GM21423 (cell line): ENCODE results near the gene CTCFL.

Experiments
- ATAC-seq: cut with Tn5 transposase; IDR thresholded peaks from one replicate; pipeline ENCODE4 v1.9.1; 2021; ENCODE audit warnings: mild to moderate bottlenecking, moderate library complexity; ENCODE audit not compliant: unreplicated experiment

Gene CTCFL

DNA sequence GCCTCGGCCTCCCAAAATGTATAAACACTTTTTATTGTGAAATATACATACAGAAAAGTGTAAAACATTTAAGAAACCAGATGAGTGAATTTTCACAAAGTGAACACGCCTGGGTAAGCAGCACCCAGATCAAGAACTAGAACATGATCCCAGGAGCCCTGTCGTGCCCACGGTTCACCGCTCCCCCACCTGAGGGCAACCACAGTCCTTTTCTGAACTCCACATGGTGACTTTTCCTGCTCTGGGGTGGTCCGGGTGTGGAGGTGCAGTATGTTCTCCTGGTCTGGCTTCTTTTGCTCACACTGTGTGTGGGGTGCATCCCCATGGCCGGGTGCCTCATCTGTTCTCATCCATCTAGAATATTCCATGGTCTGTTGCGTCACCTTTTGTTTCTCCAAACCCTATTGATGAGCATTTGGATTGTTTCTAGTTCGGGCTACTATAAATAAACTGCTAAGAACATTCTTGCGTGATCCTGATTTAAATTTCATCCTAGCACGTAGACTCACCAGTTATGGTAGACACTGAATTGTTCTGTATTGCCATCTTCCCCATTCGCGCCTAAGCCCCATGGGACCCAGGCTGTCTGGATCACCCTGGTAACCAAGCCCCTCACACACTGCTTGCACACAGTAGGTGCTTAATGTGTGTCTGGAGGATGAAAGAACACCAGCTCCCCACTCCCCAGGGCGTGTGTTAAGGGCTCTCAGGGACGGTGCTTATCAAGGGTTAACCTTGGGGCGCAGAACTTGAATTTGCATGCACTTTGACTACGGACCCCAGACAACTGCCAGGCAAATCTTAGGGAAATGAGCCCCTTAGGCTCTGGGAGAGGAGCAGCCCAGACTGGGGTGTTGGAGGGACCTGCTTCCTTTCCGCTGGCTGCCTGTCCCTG is 56.2 kb downstream of the CTCFL start:
- ATAC-seq, result no peak

DNA sequence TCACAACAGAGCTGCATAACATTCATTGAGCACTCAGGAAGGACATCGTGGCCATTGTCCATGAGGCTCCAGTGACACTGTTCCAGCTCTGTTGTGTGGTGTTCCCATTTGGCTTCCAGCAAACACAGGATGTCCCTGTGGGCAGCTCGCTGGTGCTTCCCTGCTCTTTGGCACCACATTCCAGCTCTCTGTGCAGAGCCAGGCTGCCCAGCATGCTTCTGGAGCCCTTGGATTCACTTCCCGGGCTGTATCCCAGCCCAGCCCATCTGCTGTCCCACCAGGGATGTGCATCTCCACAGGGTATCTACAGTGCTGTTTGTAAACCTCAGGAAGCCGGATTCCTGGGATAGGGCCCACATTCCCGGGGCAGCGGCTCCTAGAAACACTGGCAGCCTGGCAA is 57.2 kb downstream of the CTCFL start:
- no peak for ATAC-seq

DNA sequence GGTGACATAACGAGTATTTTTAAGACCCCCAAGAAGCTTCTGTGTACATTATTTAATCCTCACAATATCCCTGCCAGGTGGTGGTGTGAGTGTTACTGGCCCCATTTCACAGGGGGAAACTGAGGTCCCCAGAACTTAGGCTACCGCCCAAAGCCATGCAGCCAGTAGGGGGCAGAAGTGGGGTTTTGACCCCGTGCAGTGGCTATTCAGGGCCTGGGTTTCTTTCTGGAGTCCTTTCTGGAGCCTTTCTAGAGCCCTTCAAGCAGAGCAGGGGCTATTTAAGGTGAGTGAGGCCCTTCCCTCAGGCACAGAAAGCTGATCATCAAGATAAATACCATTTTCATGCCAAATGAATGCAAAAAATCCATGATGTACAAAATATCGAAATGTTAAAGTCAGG is 59.0 kb downstream of the CTCFL start:
- no peak for ATAC-seq

DNA sequence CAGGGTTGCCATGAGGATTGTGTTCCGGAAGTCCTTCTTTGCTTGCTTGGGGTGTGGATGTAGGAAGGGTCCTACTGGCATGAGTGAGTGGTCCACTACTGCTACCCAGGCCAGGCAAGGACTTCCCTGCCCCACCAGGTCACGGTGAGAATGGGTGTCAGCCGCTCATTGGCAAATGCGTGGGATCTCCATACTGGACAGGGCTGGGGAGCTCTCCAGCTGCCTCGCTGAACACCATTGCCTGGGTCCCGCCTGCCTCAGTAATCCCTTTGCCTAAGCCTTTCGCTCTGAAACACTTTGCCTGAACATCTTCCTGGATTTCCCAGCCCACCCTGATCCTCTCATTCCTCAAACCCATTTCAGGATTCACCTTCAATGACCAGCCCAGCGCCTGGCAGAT is 59.5 kb downstream of the CTCFL start:
- ATAC-seq, result no peak

DNA sequence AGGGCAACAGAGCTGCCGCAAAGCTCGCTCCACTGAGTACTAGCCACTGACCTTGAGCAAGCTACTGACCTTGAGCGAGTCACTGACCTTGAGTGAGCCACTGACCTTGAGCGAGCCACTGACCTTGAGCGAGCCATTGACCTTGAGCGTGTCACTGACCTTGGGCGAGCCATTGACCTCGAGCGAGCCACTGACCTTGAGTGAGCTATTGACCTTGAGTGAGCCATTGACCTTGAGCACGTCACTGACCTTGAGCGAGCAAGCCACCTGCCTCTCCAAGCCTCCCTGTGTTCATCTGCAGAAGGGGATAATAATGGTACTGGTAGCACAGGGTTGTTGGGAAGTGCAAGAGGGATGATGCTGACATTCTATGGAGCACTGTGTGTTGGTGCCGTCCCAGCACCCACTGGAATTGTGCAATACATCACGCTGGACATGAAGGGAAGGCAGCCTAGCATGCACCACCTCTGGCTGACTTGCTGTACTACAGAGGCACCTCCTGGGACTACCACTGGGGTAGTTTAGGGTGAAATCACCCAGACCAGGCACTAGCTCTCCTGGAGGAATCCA is 60.2 kb downstream of the CTCFL start:
- no peak for ATAC-seq

DNA sequence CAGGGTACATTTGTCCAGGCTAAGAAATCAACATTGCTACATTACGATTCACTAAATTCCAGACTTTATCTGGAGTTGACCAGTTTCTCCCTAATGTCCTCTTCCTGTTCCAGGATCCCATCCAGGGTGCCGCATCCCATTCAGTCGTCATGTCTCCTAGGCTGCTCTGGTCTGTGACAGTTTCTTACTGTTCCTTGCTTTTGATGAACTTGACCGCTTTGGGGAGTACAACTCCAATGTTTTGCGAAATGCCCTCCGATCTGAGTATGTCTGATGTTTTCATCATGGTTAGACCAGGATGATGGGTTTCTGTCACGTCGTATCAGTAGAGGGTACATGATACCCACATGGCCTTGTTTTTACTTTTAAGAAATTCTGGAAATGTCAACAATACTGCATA is 62.2 kb downstream of the CTCFL start:
- ATAC-seq, result no peak

DNA sequence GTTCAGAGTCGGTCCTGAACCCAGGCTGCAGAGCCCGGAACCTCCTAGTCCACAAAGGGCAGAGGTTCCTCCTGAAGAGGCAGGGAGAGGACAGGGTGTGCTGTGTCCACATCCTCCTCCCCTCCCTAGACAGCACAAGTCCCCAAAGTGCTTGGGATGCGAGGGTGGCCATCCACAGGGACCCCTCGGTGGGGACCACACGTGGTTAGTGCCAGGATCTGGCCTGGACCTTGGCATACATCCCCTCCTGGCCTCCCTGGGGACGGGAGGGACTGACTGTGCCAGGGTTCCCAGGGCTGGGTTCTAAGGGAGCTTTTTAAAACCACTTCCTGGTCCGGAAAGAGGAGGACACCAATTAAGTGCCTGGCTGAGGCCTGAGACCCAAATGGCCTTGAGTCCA is 63.2 kb downstream of the CTCFL start:
- no peak for ATAC-seq

DNA sequence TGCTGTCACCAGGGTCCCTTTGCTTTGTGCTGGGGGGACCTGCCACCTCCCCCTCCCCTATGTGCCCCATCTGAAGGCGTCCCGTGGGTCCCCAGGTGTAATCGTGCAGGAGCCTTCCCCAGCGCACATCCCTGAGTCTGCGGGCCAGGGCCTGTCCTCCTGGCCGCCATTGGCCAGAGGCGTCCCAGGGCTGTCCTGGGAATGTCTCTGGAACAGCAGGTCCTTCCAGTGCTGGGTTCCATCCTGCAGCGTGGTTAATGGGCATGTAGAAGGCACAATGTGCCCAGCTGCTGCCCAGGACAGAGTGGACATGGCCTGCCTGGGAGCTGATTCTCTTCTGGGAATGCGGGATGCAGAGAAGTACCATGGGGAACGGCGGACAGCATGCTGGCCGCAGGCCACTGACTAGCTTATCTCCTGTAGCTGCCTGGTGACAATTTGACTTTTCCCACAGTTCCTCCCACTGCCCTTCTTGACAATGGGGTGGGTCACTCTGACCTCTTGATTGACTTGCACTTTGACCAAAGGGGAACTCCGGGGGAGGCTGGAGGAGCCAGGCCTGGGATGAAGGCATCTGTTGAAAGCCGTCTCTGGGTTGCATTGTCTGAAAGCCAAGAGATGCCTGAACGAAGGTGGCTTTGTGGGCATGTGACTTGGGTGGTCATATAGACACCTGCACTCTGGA is 64.0 kb downstream of the CTCFL start:
- no peak for ATAC-seq

DNA sequence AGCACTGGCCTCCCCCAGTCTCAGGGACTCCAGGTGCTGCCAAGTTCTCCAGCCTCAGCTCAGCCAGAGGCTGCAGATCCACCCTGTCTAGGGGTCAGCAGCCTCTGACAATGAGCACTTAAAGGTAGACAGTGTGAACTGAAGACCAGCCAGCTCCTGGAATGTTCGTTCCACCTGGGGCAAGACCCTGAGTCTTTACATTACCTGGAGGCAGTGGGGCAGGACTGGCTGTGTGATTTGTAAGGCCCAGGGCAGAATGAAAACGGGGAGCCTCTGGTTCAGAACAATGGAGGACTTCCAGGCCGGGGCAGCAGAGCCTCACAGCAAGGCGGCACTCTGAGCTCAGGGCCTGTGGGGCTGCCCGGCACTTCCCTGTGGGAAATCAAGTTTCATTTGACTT is 65.0 kb downstream of the CTCFL start:
- no peak for ATAC-seq

DNA sequence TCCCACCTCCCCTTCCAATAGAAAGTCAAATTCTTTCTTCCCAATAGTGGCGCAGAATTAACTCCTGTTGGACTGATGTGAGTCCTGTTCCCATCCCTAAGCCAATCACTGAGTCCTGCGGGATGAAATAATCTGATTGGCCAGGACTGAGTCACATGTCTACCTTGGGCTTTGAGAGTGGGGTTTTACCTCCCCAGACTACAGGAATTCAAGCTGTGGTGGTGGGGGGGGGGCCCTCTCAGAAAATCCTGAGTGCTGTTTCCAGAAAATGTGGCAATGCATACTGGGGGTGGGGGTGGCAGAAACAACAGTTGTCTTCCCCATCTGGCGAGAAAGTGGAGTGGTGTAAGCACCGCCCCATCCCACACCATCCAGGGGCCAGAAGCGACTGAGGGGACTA is 65.7 kb downstream of the CTCFL start:
- no peak for ATAC-seq

DNA sequence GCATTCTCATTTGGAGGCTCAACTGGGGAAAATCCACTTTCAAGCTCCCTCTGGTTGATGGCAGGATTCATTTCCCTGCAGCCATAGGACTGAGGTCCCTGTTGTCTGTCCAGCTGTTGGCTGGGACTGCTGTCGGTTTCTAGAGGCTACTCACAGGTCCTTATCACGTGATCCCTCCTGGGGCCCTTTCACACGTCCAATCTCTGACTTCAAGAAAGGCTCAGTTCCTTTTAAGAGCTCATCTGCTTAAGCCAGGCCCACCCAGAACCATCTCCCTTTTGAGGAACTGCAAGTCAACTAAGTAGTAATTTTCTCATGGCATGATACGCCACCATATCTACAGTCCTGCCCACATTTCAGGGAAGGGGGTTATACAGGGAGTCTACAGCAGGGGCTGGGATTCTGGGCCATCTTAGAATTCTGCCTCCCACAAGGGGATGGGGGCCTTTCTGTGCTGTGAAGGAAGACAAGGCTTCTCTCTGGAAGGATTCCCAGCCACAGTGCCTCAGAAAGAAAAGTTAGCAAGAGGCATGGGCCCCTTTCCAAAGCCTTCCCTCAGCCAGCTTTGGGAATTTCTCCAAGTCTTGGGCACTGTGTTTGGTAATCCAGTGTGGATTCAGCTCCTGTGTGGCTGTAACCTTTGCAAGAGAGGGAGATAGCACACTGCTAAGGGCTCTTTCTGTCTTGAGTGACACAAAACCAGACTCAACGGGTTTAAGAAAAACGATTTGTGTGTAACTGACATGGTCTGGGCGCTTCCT is 66.4 kb downstream of the CTCFL start:
- no peak for ATAC-seq

DNA sequence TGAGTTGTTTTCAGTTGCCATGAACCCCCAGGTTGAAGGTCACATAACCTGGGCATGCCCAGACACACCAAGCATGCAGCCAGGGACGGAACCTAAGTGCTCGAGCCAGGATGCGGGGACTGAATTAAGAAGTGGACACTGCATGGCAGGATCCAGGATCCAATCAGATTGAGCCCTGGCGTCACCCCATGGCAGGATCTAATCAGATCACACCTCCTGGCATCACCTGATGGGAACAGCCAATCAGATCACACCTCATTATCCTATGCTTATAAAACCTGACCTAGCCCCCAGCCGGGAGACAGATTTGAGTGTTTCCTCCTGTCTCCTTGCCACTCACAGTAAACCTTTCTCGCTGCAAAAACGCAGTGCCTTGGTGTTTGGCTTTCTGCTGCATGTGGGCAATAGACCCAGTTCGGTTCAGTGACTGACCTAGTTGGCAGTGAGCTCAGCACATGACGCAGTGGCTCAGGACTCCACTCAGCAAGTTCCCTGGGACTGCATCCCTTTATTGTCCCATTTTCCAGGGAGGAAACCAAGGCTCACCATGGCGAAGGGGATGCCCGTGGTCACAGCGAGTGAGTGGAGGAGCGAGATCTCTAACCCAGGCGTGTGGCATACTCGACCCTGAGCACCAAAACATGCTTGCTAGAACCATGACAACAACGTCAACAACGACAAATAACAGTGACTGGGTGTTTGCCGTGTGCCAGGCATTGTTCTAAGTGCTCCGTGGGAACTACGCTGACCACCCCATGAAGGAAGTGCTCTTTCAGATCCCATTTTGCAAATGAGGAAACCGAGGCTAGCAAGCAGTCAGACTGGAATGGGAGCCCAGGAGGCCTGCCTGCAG is 67.5 kb downstream of the CTCFL start:
- no peak for ATAC-seq

DNA sequence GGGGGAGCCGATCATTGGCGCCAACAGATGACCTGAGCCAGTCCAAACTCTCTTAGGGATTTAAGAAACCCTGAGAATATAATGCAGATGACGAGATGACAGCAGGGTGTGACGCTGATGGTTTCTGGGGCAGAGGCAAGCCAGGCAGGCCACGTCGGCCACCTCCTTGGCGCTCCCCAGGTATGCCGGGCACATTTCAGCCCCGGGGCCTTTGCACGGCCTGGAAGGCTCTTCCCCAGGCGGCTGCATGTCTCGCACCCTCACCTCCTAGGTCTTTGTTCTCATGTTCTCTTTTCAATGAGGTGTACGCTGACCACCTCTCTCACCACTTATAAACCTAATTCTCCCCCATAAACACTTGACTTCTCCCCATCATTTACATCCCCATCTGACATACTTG is 68.8 kb downstream of the CTCFL start:
- ATAC-seq, result no peak

DNA sequence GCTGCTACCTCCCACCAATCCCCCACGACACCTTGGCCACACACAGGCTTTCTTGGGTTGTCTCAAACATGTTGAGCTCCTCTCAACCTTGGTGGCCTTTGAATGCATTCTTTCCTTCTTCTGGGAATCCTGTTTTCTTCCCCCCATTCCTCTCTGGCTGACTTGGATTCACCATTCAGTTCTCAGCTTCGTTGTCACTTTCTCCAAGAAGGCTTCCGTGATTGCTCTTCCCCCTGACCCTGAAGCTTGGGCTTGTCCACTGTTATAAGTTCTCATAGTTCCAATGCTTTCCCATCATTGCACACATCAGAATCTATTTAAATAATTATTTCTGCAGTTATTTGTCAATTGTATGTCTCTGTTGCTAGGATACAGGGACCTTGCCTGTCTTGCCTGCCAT is 69.6 kb downstream of the CTCFL start:
- ATAC-seq, result no peak

DNA sequence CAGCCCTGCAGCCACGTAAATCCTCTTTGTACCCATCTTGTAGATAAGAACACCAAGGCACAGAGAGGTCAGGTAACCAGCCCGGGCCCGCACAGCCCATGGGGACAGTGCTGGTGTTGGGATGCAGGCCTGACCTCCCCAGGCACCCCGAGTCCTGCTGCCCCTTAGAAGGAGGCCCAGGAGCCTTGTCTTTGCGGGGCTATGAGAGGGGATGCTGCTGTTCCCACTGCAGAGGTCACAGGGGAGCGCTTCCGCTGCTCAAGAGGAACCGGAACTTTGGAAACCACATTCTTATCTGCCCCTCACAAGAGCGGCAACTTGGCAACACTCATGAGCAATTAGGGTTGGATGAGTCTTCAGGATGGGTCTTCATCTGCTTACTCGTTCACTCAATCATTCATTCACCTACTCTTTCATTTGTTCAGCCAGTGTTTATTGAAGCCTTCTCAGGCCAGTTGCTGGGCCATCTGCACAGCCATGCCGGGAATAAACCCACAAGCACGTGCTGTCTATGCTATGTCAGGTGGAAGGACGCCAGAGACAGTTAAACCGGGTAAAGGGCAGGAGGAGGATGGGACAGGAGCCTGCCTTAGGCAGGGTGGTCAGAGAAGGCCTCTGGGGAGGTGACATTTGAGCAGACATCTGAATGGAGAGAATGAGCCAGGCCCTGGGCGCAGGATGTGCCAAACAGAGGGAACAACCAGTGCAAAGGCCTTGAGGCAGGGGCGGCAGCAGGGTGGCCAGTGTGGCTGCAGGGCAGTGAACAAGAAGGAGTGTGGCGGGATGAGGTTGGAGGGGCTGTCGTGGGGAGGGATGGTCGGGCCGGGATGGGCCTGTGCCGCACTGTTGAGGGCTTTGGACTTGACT is 72.9 kb downstream of the CTCFL start:
- no peak for ATAC-seq

DNA sequence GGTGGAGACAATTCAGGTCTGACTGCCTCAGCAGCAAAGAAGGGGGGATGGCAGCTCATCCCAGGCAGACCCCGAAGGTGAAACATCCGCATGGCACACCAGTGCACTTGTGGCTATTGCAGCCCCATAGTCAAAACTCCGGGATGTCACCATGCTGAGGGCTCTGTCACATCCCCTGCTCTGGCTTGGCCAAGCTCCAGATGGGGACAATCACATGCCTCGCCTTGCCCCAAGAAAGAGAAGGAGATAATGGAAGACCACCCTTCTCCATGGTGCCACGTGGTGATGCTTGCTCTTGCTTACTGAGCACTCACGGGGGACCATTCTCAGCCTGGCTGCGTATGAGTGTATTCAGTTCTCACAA is 73.5 kb downstream of the CTCFL start:
- no peak for ATAC-seq

DNA sequence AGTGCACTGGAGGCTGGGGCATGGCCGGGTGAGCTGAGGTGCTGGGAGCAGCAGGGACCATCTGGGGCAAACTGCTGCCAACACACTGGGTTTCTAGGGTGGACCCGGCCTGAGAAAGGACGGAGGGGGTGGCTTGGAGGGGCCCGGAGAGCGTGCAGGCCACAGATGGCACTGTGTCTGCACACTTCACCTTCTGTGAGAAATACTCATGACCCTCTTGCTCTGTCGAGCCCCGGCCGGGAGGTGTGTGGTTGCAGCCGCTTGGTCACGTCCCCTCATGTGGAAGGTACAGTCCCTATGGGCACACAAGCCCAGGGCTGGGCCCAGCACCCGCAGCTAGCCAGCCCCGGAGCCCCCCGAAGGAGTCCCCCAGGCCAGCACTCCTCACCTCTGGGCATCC is 74.0 kb downstream of the CTCFL start:
- peak; percentile 30 for ATAC-seq

DNA sequence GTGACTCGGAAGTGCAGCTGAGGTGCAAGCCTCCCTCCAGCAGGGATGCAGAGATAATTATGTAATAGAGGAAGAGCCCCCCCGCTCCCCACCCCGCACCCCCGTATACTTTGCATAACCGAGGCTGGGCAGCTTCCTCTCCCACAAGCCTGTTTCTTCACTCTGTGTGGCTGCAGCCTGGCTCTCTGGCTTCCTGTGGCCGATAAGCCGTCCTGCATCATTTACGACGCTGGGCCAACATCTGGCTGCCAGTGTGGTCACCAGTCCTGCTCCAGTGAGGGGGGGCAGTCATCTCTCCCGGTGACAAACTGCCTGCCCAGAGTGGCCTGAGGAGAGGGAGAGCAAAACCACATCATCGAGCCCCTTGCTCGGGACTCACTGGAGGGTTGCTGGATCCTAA is 74.5 kb downstream of the CTCFL start:
- ATAC-seq, result peak; percentile 81
